ENCODE data around the gene SELE.

Gene SELE

GRCh38 chr1:169689395-169689794 lies 44.5 kb downstream of the SELE start:
- no peak for TF ChIP-seq CTCF (IDR thresholded peaks at IDR 0.05)

- no peak for TF ChIP-seq CTCF (IDR thresholded peaks at IDR 0.05)
These were observed 50.2 kb downstream of the SELE start for GRCh38 chr1:169683661-169684060.

GRCh38 chr1:169682071-169682470 lies 51.8 kb downstream of the SELE start:
- TF ChIP-seq CTCF (IDR thresholded peaks at IDR 0.05) = no peak

- TF ChIP-seq CTCF (IDR thresholded peaks at IDR 0.05) = no peak
These were observed 52.7 kb downstream of the SELE start for GRCh38 chr1:169681140-169681539.

- no peak for TF ChIP-seq CTCF (IDR thresholded peaks at IDR 0.05)
These were observed 53.4 kb downstream of the SELE start for GRCh38 chr1:169680377-169681019.

- no peak for TF ChIP-seq CTCF (IDR thresholded peaks at IDR 0.05)
These were observed 54.2 kb downstream of the SELE start for GRCh38 chr1:169679692-169680091.

GRCh38 chr1:169676001-169676400 lies 57.9 kb downstream of the SELE start:
- no peak for TF ChIP-seq CTCF (IDR thresholded peaks at IDR 0.05)

Measured in LNCAP (cell line).